IMR-90 (cell line): ENCODE measurements around the gene ELMO1. TPM values are rescaled to one million over a fixed set of nuclear protein-coding genes. Genes with fewer than 3 reads are reported as not detected.

ENCODE experiments used
- ATAC-seq: fragments of 200-7000 bp; cut with Tn5 transposase; 2 replicates; pipeline ENCODE4 v1.9.1; 2020; ENCODE audit warnings: low read depth, mild to moderate bottlenecking, moderate library complexity
- BruUV-seq: library from RNA; stranded (reverse); fragments of 400-500 nt; replicated peaks from 2 replicates; lab custom pipeline; 2021; lab: Mats Ljungman, UMichigan
- CTCF ChIA-PET: fragments of 300-600 bp; formaldehyde crosslinking; extraction: SDS; loops from one replicate; lab custom pipeline; 2021; ENCODE audit warnings: antibody characterized with exemption; lab: Yijun Ruan, JAX
- POLR2A ChIA-PET: fragments of 300-600 bp; sonication (Branson Sonifier 250); formaldehyde crosslinking; loops from one replicate; lab custom pipeline; 2022; ENCODE audit warnings: antibody characterized with exemption; ENCODE audit not compliant: unreplicated experiment; lab: Charles Lee
- DNase-seq: peaks from one replicate; pipeline ENCODE4 v3.0.0; 2013
- H2AFZ ChIP-seq: replicated peaks from 2 replicates; pipeline ENCODE3; 2013; ENCODE audit warnings: low read length, mild to moderate bottlenecking; ENCODE audit not compliant: poor library complexity
- H2AK5ac ChIP-seq: 2 replicates; pipeline ENCODE4 v1.6.1; 2013; ENCODE audit warnings: low read depth, low read length, inconsistent platforms
- H2AK9ac ChIP-seq: replicated peaks from 2 replicates; pipeline ENCODE3; 2013; ENCODE audit warnings: mild to moderate bottlenecking, low read depth, low read length, moderate library complexity; ENCODE audit not compliant: poor library complexity
- H2BK120ac ChIP-seq: 2 replicates; pipeline ENCODE4 v1.6.1; 2013; ENCODE audit warnings: low read depth, low read length, inconsistent platforms
- H2BK15ac ChIP-seq: 3 replicates; pipeline ENCODE4 v1.6.1; 2013; ENCODE audit warnings: low read depth, low read length, inconsistent platforms
- H2BK20ac ChIP-seq: 2 replicates; pipeline ENCODE4 v1.6.1; 2013; ENCODE audit warnings: low read depth, mild to moderate bottlenecking, inconsistent platforms, low read length, moderate library complexity
- H2BK5ac ChIP-seq: 2 replicates; pipeline ENCODE4 v1.6.1; 2013; ENCODE audit warnings: mild to moderate bottlenecking, low read depth, low read length, inconsistent platforms; ENCODE audit not compliant: poor library complexity, severe bottlenecking
- H3K14ac ChIP-seq: replicated peaks from 2 replicates; pipeline ENCODE4 v1.6.1; 2013; ENCODE audit warnings: low read depth, low read length, inconsistent platforms
- H3K18ac ChIP-seq: 2 replicates; pipeline ENCODE4 v1.6.1; 2013; ENCODE audit warnings: low read depth, low read length, control low read depth
- H3K23ac ChIP-seq: 2 replicates; pipeline ENCODE4 v1.6.1; 2013; ENCODE audit warnings: low read depth, low read length, inconsistent platforms
- H3K27ac ChIP-seq: 2 replicates; pipeline ENCODE4 v1.5.1; 2013; ENCODE audit warnings: mild to moderate bottlenecking, control low read depth, low read length; ENCODE audit not compliant: insufficient read depth
- H3K27me3 ChIP-seq: 2 replicates; pipeline ENCODE4 v1.6.1; 2013; ENCODE audit warnings: low read length; ENCODE audit not compliant: control insufficient read depth, insufficient read depth
- H3K36me3 ChIP-seq: 2 replicates; pipeline ENCODE4 v1.6.1; 2013; ENCODE audit warnings: low read length, mixed read lengths; ENCODE audit not compliant: control insufficient read depth, insufficient read depth
- H3K4ac ChIP-seq: 2 replicates; pipeline ENCODE4 v1.6.1; 2013; ENCODE audit warnings: low read depth, low read length, inconsistent platforms
- H3K4me1 ChIP-seq: 2 replicates; pipeline ENCODE4 v1.6.1; 2013; ENCODE audit warnings: low read length, mixed read lengths; ENCODE audit not compliant: control insufficient read depth, insufficient read depth
- H3K4me2 ChIP-seq: 2 replicates; pipeline ENCODE4 v1.6.1; 2013; ENCODE audit warnings: low read depth, mild to moderate bottlenecking, control low read depth, low read length, moderate library complexity
- H3K4me3 ChIP-seq: 2 replicates; pipeline ENCODE4 v1.5.1; 2013; ENCODE audit warnings: low read depth, mild to moderate bottlenecking, control low read depth, low read length, moderate library complexity; ENCODE audit not compliant: insufficient read depth
- H3K56ac ChIP-seq: 2 replicates; pipeline ENCODE4 v1.6.1; 2013; ENCODE audit warnings: low read length, inconsistent platforms; ENCODE audit not compliant: insufficient read depth; ENCODE audit errors: extremely low read depth
- H3K79me1 ChIP-seq, 2 experiments: 2 replicates each; pipeline ENCODE4 v1.6.1; 2013; ENCODE audit warnings: low read length in 2 of 2, inconsistent platforms in 1 of 2, low read depth in 1 of 2
- H3K9ac ChIP-seq: 2 replicates; pipeline ENCODE4 v1.6.1; 2013; ENCODE audit warnings: low read depth, low read length, control low read depth
- H3K9me1 ChIP-seq: 2 replicates; pipeline ENCODE4 v1.6.1; 2013; ENCODE audit warnings: low read length, inconsistent platforms; ENCODE audit not compliant: insufficient read depth
- H3K9me3 ChIP-seq: 2 replicates; pipeline ENCODE4 v1.6.1; 2013; ENCODE audit warnings: low read length; ENCODE audit not compliant: control insufficient read depth, insufficient read depth
- H4K20me1 ChIP-seq: 2 replicates; pipeline ENCODE4 v1.6.1; 2013; ENCODE audit warnings: low read length, inconsistent platforms; ENCODE audit not compliant: insufficient read depth
- H4K5ac ChIP-seq: 2 replicates; pipeline ENCODE4 v1.6.1; 2013; ENCODE audit warnings: mild to moderate bottlenecking, low read depth, low read length, control low read depth
- H4K8ac ChIP-seq, 2 experiments: 2 replicates each; pipeline ENCODE4 v1.6.1; 2013; ENCODE audit warnings: low read depth in 2 of 2, low read length in 2 of 2, control low read depth in 1 of 2, inconsistent platforms in 1 of 2
- H4K91ac ChIP-seq: 2 replicates; pipeline ENCODE4 v1.6.1; 2013; ENCODE audit warnings: low read depth, low read length, inconsistent platforms; ENCODE audit not compliant: insufficient read depth
- FOS ChIP-seq: fragments of 150-350 bp; IDR thresholded peaks from 2 replicates; pipeline ENCODE4 v1.6.1; 2016; ENCODE audit warnings: low read depth, low read length
- WGBS, 2 experiments: methylation state at CpG; one replicate each; pipeline versions ENCODE4 v1.1.5 to v1.1.7; 2013; ENCODE audit warnings: missing lambda C conversion rate in 2 of 2; ENCODE audit not compliant: insufficient read length in 1 of 2; ENCODE audit errors: extremely low coverage in 2 of 2; 5-methylcytosine and 5-hydroxymethylcytosine counted together
- dilution Hi-C: fragments of 300-500 bp; cut with HindIII; formaldehyde crosslinking; loops from one replicate; pipeline ENCODE4 v1.14.3; 2018; ENCODE audit warnings: low sequenced_read_pairs; ENCODE audit not compliant: unreplicated experiment
- in situ Hi-C: fragments of 300-500 bp; cut with MboI; formaldehyde crosslinking; loops from 3 replicates; pipeline ENCODE4 v1.14.3; 2019; ENCODE audit warnings: low sequenced_read_pairs, inconsistent platforms, mixed read lengths
- intact Hi-C: fragments of 100-400 bp; cut with micrococcal nuclease; formaldehyde crosslinking; loops from 2 replicates; pipeline ENCODE4 v1.10.0; 2022
- polyA plus RNA-seq, 3 experiments: library from polyadenylated mRNA; depleted of rRNA; stranded (reverse); fragments of >200 nt; gene quantifications; 2 replicates each; pipeline ENCODE4 v1.2.3, GENCODE V29; 2012; ENCODE audit warnings: low replicate concordance in 1 of 3
- total RNA-seq: library from RNA; depleted of rRNA; stranded (reverse); fragments of >200 nt; gene quantifications from 2 replicates; pipeline ENCODE4 v1.2.3, GENCODE V29; 2012

The ELMO1 gene
- total and polyA plus RNA-seq, 2 of the 4 experiments (the other 2 are of a cell fraction), result 0.03 TPM; not detected in 1

DNA sequence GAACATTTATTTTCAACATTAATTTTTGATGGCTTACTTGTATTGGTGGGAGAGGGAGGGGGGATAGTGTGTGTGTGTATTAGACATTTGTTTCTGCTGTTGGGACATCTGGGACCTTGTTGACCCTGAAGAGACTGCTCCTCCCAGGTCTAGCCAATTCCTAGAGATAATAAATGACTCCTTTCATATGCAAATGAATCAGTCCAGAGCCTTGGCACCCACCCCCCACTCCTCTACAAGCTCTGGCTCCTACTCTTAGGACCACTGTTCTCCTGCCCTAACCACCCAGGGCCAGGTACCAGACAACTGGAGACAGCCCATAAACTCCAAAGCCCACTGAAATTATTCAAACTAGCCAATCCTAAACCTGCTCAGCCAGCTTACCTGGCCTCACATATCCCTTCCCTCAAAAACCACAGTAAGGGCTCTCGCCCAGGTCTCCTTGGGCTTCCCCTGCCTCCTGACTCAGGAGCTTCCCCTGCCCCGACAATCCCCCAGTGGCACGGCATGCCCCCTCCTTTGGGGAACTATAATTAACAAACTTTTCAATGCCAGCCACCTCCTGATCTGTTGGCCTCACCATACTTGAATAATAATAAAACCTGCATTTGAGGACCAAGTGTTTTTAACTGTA lies 233.3 kb downstream of the ELMO1 start:
- Histone ChIP-seq H2BK15ac (no peak overlapping the region), H4K5ac (no peak overlapping the region), H3K79me1 (no peaks in the 10 kb centered on the region), H3K4me1 (peaks cover 2% of the 10 kb centered on the region; the same call in 1 of the 2 replicates), H3K4me3 (no peak overlapping the region), H2AK9ac (no peak overlapping the region), H3K4me2 (no peak overlapping the region), H2AK5ac (no peak overlapping the region), H2BK5ac (no peak overlapping the region), H3K56ac (no peak overlapping the region), H3K9ac (no peak overlapping the region), H3K27ac (no peak overlapping the region), H4K8ac (no peak overlapping the region), H3K14ac (no peak overlapping the region), H3K9me3 (no peaks in the 10 kb centered on the region), H2AFZ (no peak overlapping the region), H2BK20ac (no peak overlapping the region), H3K27me3 (no peaks in the 10 kb centered on the region), H3K18ac (no peak overlapping the region), H3K4ac (no peak overlapping the region), H3K23ac (no peak overlapping the region), H2BK120ac (no peak overlapping the region), H3K36me3 (no peaks in the 10 kb centered on the region), H3K9me1 (no peaks in the 10 kb centered on the region; the same call in 1 of the 2 replicates), H4K91ac (no peak overlapping the region), H4K20me1 (no peaks in the 10 kb centered on the region)
- ATAC-seq (no peak), DNase-seq (no peak)
- TF ChIP-seq FOS, result no peak
- CTCF ChIA-PET, result no interaction called here
- POLR2A ChIA-PET, result no interaction called here
- intact Hi-C loops, result no loop called here
- in situ Hi-C loops, result loop anchor here (25.0 kb wide), 1 partner anchor 622 kb away; the partner anchor contains the start of gene NME8
- no TSS peak for BruUV-seq
- WGBS, 2 experiments, result no CpG with 5 or more reads among the region's 3 CpGs
- dilution Hi-C loops, result no loop called here
